OCI-LY7 (cell line): Measurements from ENCODE around the gene PFKP.

Experiments used
- CTCF ChIP-seq: fragments of 200-600 bp; sonication (generic); conservative IDR thresholded peaks from 2 replicates; pipeline ENCODE4 v1.5.1; 2014; ENCODE audit warnings: mild to moderate bottlenecking, antibody characterized with exemption, low read length, moderate library complexity, mixed read lengths
- EZH2phosphoT487 ChIP-seq: fragments of 200-600 bp; sonication (generic); IDR thresholded peaks from 2 replicates; pipeline ENCODE4 v1.6.1; 2018; ENCODE audit warnings: low read depth, borderline replicate concordance, mild to moderate bottlenecking, mixed run types, antibody characterized with exemption, low read length, moderate library complexity, mixed read lengths

- TF ChIP-seq CTCF (no peak), EZH2phosphoT487 (no peak)
Measured at GRCh38 chr10:3148994-3149393, 81.6 kb downstream of the PFKP start.
